GM19351 (cell line): ENCODE results near the gene CD300LB.
"Not testable (repeated sequence)": the region's sequence is repeated elsewhere in the genome, so short reads cannot be mapped to it uniquely, and the experiment has no call there.

Source experiments
- ATAC-seq: cut with Tn5 transposase; IDR thresholded peaks from one replicate; pipeline ENCODE4 v1.9.1; 2021; ENCODE audit warnings: mild to moderate bottlenecking, moderate library complexity; ENCODE audit not compliant: unreplicated experiment

The CD300LB gene

GRCh38 chr17:74531231-74531761, at the start of gene CD300LB:
Gene CD300LB (minus strand): TSS chr17:74531475. CDS start chr17:74531350, 125 bp downstream.
- ATAC-seq, result no peak

- ATAC-seq, result no peak
Observed at GRCh38 chr17:74579900-74580299, 48.6 kb upstream of the CD300LB start.

GRCh38 chr17:74578979-74579378, 47.7 kb upstream of the CD300LB start:
- ATAC-seq, result no peak

GRCh38 chr17:74574489-74575142, 43.3 kb upstream of the CD300LB start:
- ATAC-seq, result no peak

- ATAC-seq, result not testable (repeated sequence)
Observed at GRCh38 chr17:74573635-74574034, 42.4 kb upstream of the CD300LB start.

- no peak for ATAC-seq
Observed at GRCh38 chr17:74573169-74573568, 41.9 kb upstream of the CD300LB start.

- ATAC-seq, result no peak
Observed at GRCh38 chr17:74571621-74572270, 40.5 kb upstream of the CD300LB start.

- ATAC-seq, result no peak
Observed at GRCh38 chr17:74569020-74570003, 38.0 kb upstream of the CD300LB start.

- no peak for ATAC-seq
Observed at GRCh38 chr17:74568106-74568873, 37.0 kb upstream of the CD300LB start.

GRCh38 chr17:74567397-74567796, 36.1 kb upstream of the CD300LB start, which contains the start of gene CD300H:
Gene CD300H (minus strand): TSS chr17:74567509.
- no peak for ATAC-seq

GRCh38 chr17:74566132-74566753, 35.0 kb upstream of the CD300LB start:
- ATAC-seq, result no peak

GRCh38 chr17:74565126-74565525, 33.9 kb upstream of the CD300LB start:
- no peak for ATAC-seq

- no peak for ATAC-seq
Observed at GRCh38 chr17:74563358-74563757, 32.1 kb upstream of the CD300LB start.

- no peak for ATAC-seq
Observed at GRCh38 chr17:74561586-74561985, 30.3 kb upstream of the CD300LB start.

- no peak for ATAC-seq
Observed at GRCh38 chr17:74558882-74559519, 27.7 kb upstream of the CD300LB start.

GRCh38 chr17:74558402-74558801, 27.1 kb upstream of the CD300LB start:
- ATAC-seq, result not testable (repeated sequence)

- no peak for ATAC-seq
Observed at GRCh38 chr17:74555427-74555940, 24.2 kb upstream of the CD300LB start.

- ATAC-seq, result no peak
Observed at GRCh38 chr17:74554909-74555308, 23.6 kb upstream of the CD300LB start.

- ATAC-seq, result no peak
Observed at GRCh38 chr17:74552037-74552436, 20.8 kb upstream of the CD300LB start.
